Activated CD8-positive, alpha-beta T cell treated with anti-CD3 and anti-CD28 coated beads for 36 hours (primary cell): Measurements from ENCODE around the gene KIRREL3. TPM values are rescaled to one million over a fixed set of nuclear protein-coding genes. Genes with fewer than 3 reads are reported as not detected.

Experiments
- ATAC-seq: fragments of 200-7000 bp; cut with Tn5 transposase; one replicate; pipeline ENCODE4 v1.10.0; 2021; ENCODE audit warnings: mild to moderate bottlenecking, moderate library complexity
- CTCF ChIA-PET: fragments of 350-600 bp; sonication (Branson Sonifier 250); formaldehyde crosslinking; loops from one replicate; lab custom pipeline; 2021; ENCODE audit warnings: antibody characterized with exemption; lab: Charles Lee
- POLR2A ChIA-PET: fragments of 350-600 bp; sonication (Branson Sonifier 250); formaldehyde crosslinking; loops from one replicate; lab custom pipeline; 2021; ENCODE audit warnings: antibody characterized with exemption; lab: Charles Lee
- DNase-seq: peaks from one replicate; pipeline ENCODE4 v3.0.0-alpha.2; 2020
- H3K27ac Mint-ChIP-seq: one replicate; pipeline ENCODE4 v1.8.0; 2021; ENCODE audit warnings: mild to moderate bottlenecking, mixed read lengths
- H3K27me3 Mint-ChIP-seq: one replicate; pipeline ENCODE4 v1.8.0; 2021; ENCODE audit warnings: mixed read lengths
- H3K36me3 Mint-ChIP-seq: one replicate; pipeline ENCODE4 v1.8.0; 2021; ENCODE audit warnings: low read depth, mixed read lengths
- H3K4me1 Mint-ChIP-seq: one replicate; pipeline ENCODE4 v1.8.0; 2021; ENCODE audit warnings: low read depth, mixed read lengths
- H3K4me3 Mint-ChIP-seq: one replicate; pipeline ENCODE4 v1.8.0; 2021; ENCODE audit warnings: mild to moderate bottlenecking, moderate library complexity, mixed read lengths
- H3K9me3 Mint-ChIP-seq: one replicate; pipeline ENCODE4 v1.8.0; 2021; ENCODE audit warnings: mixed read lengths
- CTCF ChIP-seq: fragments of 200-600 bp; IDR thresholded peaks from one replicate; pipeline ENCODE4 v1.8.0; 2022; ENCODE audit warnings: antibody characterized with exemption, mild to moderate bottlenecking
- intact Hi-C: fragments of 100-400 bp; cut with micrococcal nuclease; formaldehyde crosslinking; loops from one replicate; pipeline ENCODE4 v1.10.0; 2022
- total RNA-seq, 2 experiments: library from RNA; stranded (reverse); gene quantifications; one replicate each; pipeline ENCODE4 v1.2.3, GENCODE V29; 2021

Gene KIRREL3
- total RNA-seq, 2 experiments from 2014 or later: not detected

DNA sequence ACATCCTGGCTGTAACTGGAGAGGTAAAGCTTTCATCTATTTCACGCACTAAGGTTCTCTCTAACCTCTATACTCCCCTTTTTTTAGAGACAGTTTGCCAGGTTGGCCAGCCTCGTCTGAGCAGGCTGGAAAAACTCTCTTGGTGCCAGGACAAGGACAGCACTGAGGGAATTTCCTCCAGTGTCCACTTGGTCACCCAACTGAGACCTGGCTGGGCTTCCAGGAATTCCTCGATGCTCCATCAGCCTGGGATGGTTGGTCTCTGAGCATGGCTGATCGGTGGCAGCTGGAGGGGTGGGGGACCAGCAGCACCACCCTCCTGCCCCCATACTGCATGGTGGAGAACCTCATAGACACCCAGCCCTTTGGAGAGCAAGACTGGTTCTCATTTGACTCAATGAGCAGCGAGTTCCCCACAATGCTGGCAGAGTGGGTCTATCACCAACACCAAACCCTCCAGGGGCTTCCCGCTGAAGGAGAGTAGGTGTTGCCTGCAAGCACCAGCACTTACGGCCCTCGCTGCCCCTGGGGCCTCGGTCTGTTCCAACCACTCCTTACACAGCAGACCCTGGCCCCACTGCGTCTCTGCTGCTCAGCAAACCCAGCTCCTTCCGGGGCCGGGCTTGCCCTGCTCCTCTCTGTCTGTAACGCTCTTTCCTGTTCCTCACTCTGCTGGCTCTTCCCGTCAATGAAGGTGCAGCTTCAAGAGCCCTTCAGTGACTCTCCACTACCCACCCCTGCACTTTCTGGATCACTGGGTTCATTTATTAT, 522.9 kb downstream of the KIRREL3 start:
- Mint-ChIP-seq H3K9me3 (no peaks in the 10 kb centered on the region), H3K27ac (peak overlapping the region; percentile 30), H3K4me1 (peaks cover 18% of the 10 kb centered on the region), H3K36me3 (no peaks in the 10 kb centered on the region), H3K4me3 (no peak overlapping the region), H3K27me3 (peaks cover 1% of the 10 kb centered on the region)
- CTCF ChIA-PET: interaction anchor here (0.7 to 1.6 kb wide), 4 partner anchors 12 to 168 kb away, joined by 3 to 9 read pairs (median 4); no protein-coding TSS in a partner anchor
- intact Hi-C loops: no loop called here
- POLR2A ChIA-PET: interaction anchor here (0.6 to 1.2 kb wide), 2 partner anchors 9 to 1431 kb away, joined by 3 read pairs; no protein-coding TSS in a partner anchor
- peak; percentile 47 for ATAC-seq
- TF ChIP-seq CTCF: no peak
- DNase-seq: peak; percentile 56

DNA sequence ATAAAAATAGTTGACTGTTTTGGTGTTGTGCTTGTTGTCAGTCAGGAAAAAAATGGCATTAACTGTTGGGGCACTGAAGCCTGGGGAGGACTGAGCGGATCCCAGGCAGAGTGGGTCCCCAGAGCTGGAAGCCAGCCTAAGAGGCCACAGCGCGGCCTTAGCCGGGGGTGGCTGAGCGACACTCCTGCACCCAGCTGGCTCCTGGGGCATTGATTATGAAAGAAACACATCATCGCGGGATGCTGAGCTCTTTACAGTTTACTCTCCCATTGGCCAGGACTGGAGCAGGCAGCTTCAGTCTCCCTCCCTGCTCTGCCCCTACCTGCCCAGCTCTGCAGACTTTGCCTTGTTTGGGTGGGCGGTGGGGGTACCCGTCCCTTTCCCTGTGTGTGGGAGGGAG, 523.6 kb downstream of the KIRREL3 start:
- ChIA-PET POLR2A (interaction anchor here (1.2 kb wide), 1 partner anchor 8 kb away, joined by 3 read pairs; no protein-coding TSS in a partner anchor), CTCF (interaction anchor here (0.9 to 1.6 kb wide), 2 partner anchors 34 to 36 kb away, joined by 4 to 9 read pairs; no protein-coding TSS in a partner anchor)
- DNase-seq (no peak), ATAC-seq (no peak)
- no peaks in the 10 kb centered on the region for H3K9me3 Mint-ChIP-seq
- TF ChIP-seq CTCF: no peak
- H3K4me1 Mint-ChIP-seq: peaks cover 18% of the 10 kb centered on the region
- H3K36me3 Mint-ChIP-seq: no peaks in the 10 kb centered on the region
- intact Hi-C loops: no loop called here
- H3K4me3 Mint-ChIP-seq: no peak overlapping the region
- peaks cover 1% of the 10 kb centered on the region for H3K27me3 Mint-ChIP-seq
- H3K27ac Mint-ChIP-seq: no peak overlapping the region

DNA sequence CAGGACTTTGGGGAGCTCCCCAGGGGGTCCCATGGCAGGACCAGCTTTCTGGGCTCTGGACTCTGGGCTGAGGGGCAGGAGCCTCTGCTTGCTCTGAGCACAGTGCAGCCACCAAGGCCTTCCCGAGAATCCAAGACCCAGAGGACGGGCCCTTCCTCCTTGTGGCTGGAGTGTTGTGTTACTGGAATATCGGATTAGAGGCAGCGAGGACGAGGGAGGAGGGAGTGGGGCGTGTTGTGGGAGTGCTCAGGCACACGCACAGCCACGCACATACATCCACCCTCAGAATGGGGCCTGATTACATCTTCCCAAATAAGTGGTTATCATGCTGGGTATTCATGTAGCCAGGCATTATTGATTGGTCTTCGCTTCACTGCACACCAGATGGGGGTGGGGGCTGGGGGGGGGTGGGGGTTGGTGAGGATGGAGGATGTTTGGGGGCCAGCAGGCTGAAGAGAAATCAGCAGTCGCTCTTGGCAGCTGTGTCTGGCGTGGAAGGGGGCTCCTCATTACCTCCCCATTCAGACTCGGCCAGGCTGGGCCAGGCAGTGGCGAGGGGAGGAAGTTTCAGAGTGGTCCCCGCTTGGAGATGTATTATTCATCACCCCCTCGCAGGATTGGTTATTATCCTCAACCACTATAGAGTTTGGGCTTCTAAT, 524.2 kb downstream of the KIRREL3 start:
- H3K9me3 Mint-ChIP-seq: no peaks in the 10 kb centered on the region
- H3K4me3 Mint-ChIP-seq: no peak overlapping the region
- POLR2A ChIA-PET: no interaction called here
- H3K27ac Mint-ChIP-seq: no peak overlapping the region
- no peaks in the 10 kb centered on the region for H3K27me3 Mint-ChIP-seq
- H3K36me3 Mint-ChIP-seq: no peaks in the 10 kb centered on the region
- DNase-seq (no peak), ATAC-seq (no peak)
- peaks cover 19% of the 10 kb centered on the region for H3K4me1 Mint-ChIP-seq
- TF ChIP-seq CTCF: no peak
- CTCF ChIA-PET: interaction anchor here (1.6 kb wide), 1 partner anchor 35 kb away, joined by 9 read pairs; no protein-coding TSS in a partner anchor
- intact Hi-C loops: no loop called here

GRCh38 chr11:126475014-126475991, 525.3 kb downstream of the KIRREL3 start:
- H3K4me1 Mint-ChIP-seq: peaks cover 14% of the 10 kb centered on the region
- H3K27me3 Mint-ChIP-seq: no peaks in the 10 kb centered on the region
- ATAC-seq: no peak
- no peak for DNase-seq
- H3K27ac Mint-ChIP-seq: no peak overlapping the region
- no peak for TF ChIP-seq CTCF
- no peak overlapping the region for H3K4me3 Mint-ChIP-seq
- no peaks in the 10 kb centered on the region for H3K9me3 Mint-ChIP-seq
- POLR2A ChIA-PET: no interaction called here
- CTCF ChIA-PET: no interaction called here
- intact Hi-C loops: no loop called here
- no peaks in the 10 kb centered on the region for H3K36me3 Mint-ChIP-seq
